SH-SY5Y (cell line): ENCODE results near the gene COX7A2L.
A peak's percentile ranks its signal among the peaks of the same experiment; 100 is the strongest.

Experiments
- GATA2 ChIP-seq: IDR thresholded peaks from 2 replicates; pipeline ENCODE4 v1.6.1; 2011; ENCODE audit warnings: mild to moderate bottlenecking, low read depth, low read length
- GATA3 ChIP-seq: IDR thresholded peaks from 2 replicates; pipeline ENCODE4 v1.6.1; 2011; ENCODE audit warnings: low read depth, mild to moderate bottlenecking, low read length, moderate library complexity

- TF ChIP-seq GATA2 (0 out of 2 replicates have a peak, but pooled peaks have one; percentile 34), GATA3 (no peak)
Measured at GRCh38 chr2:42371611-42372473, 10.8 kb upstream of the COX7A2L start.
